K562 (cell line): ENCODE results near the gene KIF6.

Experiments
- CTCF ChIP-seq, 3 experiments: IDR thresholded peaks in 2 of 3; conservative IDR thresholded peaks in 1 of 3; 2 replicates each; pipeline ENCODE4 v1.5.1; 2011 to 2012; ENCODE audit warnings: low read length in 3 of 3, mild to moderate bottlenecking in 3 of 3, control low read depth in 2 of 3, improper control_type of control experiment in 1 of 3, inconsistent platforms in 1 of 3, low read depth in 1 of 3, mixed read lengths in 1 of 3, moderate library complexity in 1 of 3; ENCODE audit not compliant: insufficient read depth in 2 of 3
- DMBX1 ChIP-seq: fragments of 250-450 bp; sonication (Bioruptor Pico); IDR thresholded peaks from 2 replicates; pipeline ENCODE4 v1.8.0; 2022; ENCODE audit warnings: inconsistent platforms, mild to moderate bottlenecking, moderate library complexity, borderline replicate concordance
- IRF1 ChIP-seq: sonication (generic); formaldehyde crosslinking; IDR thresholded peaks from 2 replicates; pipeline ENCODE4 v1.8.0; 2022; ENCODE audit warnings: missing genetic modification reagents, mild to moderate bottlenecking, borderline replicate concordance
- NONO ChIP-seq, 2 experiments: fragments of 200-400 bp in 1 of 2; fragments of 450-650 bp in 1 of 2; formaldehyde crosslinking in 1 of 2; IDR thresholded peaks; 2 replicates each; pipeline ENCODE4 v1.6.1; 2017; ENCODE audit warnings: low read depth in 2 of 2, mild to moderate bottlenecking in 2 of 2, moderate library complexity in 2 of 2, low read length in 1 of 2
- POLR2AphosphoS5 ChIP-seq: IDR thresholded peaks from 2 replicates; pipeline ENCODE4 v1.6.1; 2011; ENCODE audit warnings: mild to moderate bottlenecking, low read depth, low read length, moderate library complexity; ENCODE audit not compliant: control insufficient read depth, insufficient read depth
- SP2 ChIP-seq: IDR thresholded peaks from 2 replicates; pipeline ENCODE4 v1.6.1; 2011; ENCODE audit warnings: mild to moderate bottlenecking, low read depth, low read length, moderate library complexity; ENCODE audit not compliant: poor library complexity, severe bottlenecking; ENCODE audit errors: extremely low read depth
- USF1 ChIP-seq: sonication (generic); formaldehyde crosslinking; IDR thresholded peaks from 2 replicates; pipeline ENCODE4 v1.9.0; 2022; ENCODE audit warnings: mild to moderate bottlenecking, missing genetic modification reagents
- ZFP36 ChIP-seq: fragments of 150-350 bp; IDR thresholded peaks from 2 replicates; pipeline ENCODE4 v1.6.1; 2018; ENCODE audit warnings: low read length, low read depth; ENCODE audit not compliant: partially characterized antibody
- ZNF253 ChIP-seq: fragments of 250-450 bp; sonication (Bioruptor Pico); conservative IDR thresholded peaks from 2 replicates; pipeline ENCODE4 v1.6.1; 2021; ENCODE audit warnings: mild to moderate bottlenecking

GRCh38 chr6:39287601-39288000 lies 437.6 kb downstream of the KIF6 start:
- TF ChIP-seq IRF1: no peak
- no peak for TF ChIP-seq ZNF253
- TF ChIP-seq CTCF (IDR thresholded peaks at IDR 0.05 in 2 of 3, conservative IDR thresholded peaks at IDR 0.05 in 1 of 3; ENCODE audit: insufficient read depth in 2 of 3, low read depth in 1 of 3, low read length in 3 of 3): no peak
- TF ChIP-seq NONO (IDR thresholded peaks at IDR 0.05; ENCODE audit: low read depth in 2 of 2, low read length in 1 of 2): no peak
- TF ChIP-seq ZFP36: no peak
- TF ChIP-seq POLR2AphosphoS5: no peak
- no peak for TF ChIP-seq USF1 (CRISPR knock-in tag)
- no peak for TF ChIP-seq DMBX1 (CRISPR knock-in tag)
- TF ChIP-seq SP2: no peak
